Activated effector memory CD4-positive, alpha-beta T cell treated with anti-CD3 and anti-CD28 coated beads, Interleukin-2, amount 50 U/mL, for 16 hours (primary cell): Measurements from ENCODE around the gene MTHFSD.
"Not testable (repeated sequence)": the region's sequence is repeated elsewhere in the genome, so short reads cannot be mapped to it uniquely, and the experiment has no call there.

ENCODE experiments used
- DNase-seq: peaks from one replicate; pipeline ENCODE4 v3.0.0-alpha.2; 2020

Gene MTHFSD

GRCh38 chr16:86554917-86555703, at the start of gene MTHFSD:
Gene MTHFSD (minus strand): TSS chr16:86555235. CDS start chr16:86555184, 51 bp downstream.
- DNase-seq: peak; percentile 99

- DNase-seq: peak; percentile 78
These were observed 49.6 kb upstream of the MTHFSD start for GRCh38 chr16:86604436-86605193.

GRCh38 chr16:86602521-86602920, 47.5 kb upstream of the MTHFSD start:
- no peak for DNase-seq

- DNase-seq: no peak
These were observed 46.3 kb upstream of the MTHFSD start for GRCh38 chr16:86601356-86601755.

GRCh38 chr16:86598607-86599565, 43.9 kb upstream of the MTHFSD start:
- no peak for DNase-seq

GRCh38 chr16:86597880-86598606, 43.0 kb upstream of the MTHFSD start:
- no peak for DNase-seq

- DNase-seq: no peak
These were observed 42.3 kb upstream of the MTHFSD start for GRCh38 chr16:86597126-86597879.

GRCh38 chr16:86595983-86596605, 41.1 kb upstream of the MTHFSD start:
- no peak for DNase-seq

GRCh38 chr16:86594721-86595120, 39.7 kb upstream of the MTHFSD start:
- no peak for DNase-seq

- DNase-seq: no peak
These were observed 39.0 kb upstream of the MTHFSD start for GRCh38 chr16:86593913-86594620.

GRCh38 chr16:86591270-86591669, 36.2 kb upstream of the MTHFSD start:
- no peak for DNase-seq

GRCh38 chr16:86590501-86591144, 35.6 kb upstream of the MTHFSD start:
- DNase-seq: no peak

- DNase-seq: not testable (repeated sequence)
These were observed 32.9 kb upstream of the MTHFSD start for GRCh38 chr16:86587955-86588354.

GRCh38 chr16:86587487-86587886, 32.5 kb upstream of the MTHFSD start:
- no peak for DNase-seq

GRCh38 chr16:86585821-86586611, 31.0 kb upstream of the MTHFSD start:
- DNase-seq: no peak

GRCh38 chr16:86584726-86585721, 30.0 kb upstream of the MTHFSD start:
- no peak for DNase-seq

- DNase-seq: no peak
These were observed 29.1 kb upstream of the MTHFSD start for GRCh38 chr16:86584071-86584685.
